Measurements from ENCODE around the gene CDC45.

The CDC45 gene

DNA sequence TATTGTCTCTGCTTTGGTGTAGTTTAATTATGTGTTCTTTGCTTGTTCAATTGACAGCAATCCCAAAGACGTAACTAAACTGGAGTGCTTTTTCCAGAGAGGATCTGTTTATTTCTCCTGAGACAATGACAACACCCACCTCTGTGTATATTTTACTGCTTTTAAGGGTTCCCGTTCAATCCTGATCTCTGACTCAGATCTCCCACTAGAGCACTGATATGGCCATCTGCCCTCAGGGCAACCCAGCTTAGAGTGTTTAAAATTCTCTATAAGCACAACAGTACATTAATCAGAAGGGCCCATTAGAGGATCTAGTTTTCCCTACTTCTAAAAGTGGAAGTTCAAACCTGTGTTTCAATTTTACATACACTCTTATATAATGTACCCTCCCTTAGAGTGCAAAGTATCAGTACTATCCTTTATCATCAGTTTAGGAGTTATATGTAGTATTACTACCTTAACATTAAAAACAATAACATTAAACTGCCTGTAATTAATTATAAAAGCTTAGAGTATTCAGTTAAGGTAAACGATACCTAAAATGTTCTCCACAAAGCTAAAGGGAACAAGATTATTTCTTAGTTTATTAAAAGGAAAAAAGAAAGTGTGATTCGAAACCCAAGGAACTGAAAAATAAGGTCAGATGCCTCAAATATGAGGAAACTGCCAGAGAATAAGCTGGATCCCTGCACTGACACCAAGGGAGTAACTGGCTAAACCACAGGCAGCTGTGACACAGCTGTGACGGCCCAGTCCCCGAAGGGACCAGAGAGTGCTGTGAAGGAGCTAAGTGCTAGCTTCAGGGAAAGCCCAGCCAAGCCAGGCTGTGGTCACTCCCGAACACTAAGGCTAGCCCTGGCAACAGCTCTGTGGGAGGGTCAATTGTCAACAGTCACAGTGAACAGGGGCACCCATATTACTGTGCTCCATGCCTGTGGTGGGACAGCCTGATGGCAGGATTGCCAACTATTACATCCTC lies 15.9 kb upstream of the CDC45 start:
- ChIA-PET POLR2A (no interaction called here), CTCF (interaction anchor here (0.8 to 3.8 kb wide), 6 partner anchors 10 to 168 kb away, joined by 3 to 15 read pairs (median 4); no protein-coding TSS in a partner anchor)

DNA sequence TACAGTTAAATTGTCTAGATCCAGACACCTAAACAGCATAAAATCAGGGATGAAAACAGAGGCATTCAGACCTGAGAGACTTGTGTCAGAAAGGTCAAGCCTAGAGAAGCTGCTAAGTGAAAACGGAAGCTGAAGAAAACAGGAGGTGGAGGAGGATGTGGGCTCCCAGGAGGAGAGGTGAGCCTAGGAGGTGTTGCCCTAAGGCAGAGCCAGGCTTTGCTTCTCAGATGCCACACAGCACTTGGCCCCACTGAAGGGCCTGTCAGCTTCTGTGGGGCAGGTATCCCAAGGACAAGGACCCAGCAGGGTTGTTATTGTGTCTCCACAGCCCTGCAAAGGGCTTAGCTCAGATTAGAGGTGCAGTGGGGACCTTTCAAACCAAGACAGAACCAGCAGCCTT lies 15.2 kb upstream of the CDC45 start:
- TF ChIP-seq, protein P1, sequence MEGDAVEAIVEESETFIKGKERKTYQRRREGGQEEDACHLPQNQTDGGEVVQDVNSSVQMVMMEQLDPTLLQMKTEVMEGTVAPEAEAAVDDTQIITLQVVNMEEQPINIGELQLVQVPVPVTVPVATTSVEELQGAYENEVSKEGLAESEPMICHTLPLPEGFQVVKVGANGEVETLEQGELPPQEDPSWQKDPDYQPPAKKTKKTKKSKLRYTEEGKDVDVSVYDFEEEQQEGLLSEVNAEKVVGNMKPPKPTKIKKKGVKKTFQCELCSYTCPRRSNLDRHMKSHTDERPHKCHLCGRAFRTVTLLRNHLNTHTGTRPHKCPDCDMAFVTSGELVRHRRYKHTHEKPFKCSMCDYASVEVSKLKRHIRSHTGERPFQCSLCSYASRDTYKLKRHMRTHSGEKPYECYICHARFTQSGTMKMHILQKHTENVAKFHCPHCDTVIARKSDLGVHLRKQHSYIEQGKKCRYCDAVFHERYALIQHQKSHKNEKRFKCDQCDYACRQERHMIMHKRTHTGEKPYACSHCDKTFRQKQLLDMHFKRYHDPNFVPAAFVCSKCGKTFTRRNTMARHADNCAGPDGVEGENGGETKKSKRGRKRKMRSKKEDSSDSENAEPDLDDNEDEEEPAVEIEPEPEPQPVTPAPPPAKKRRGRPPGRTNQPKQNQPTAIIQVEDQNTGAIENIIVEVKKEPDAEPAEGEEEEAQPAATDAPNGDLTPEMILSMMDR (IDR thresholded peaks at IDR 0.05; ENCODE audit: control extremely low read depth, extremely low read depth, low read depth, missing control alignments) = no peak
- ChIA-PET CTCF (interaction anchor here (0.8 to 3.8 kb wide), 5 partner anchors 9 to 167 kb away, joined by 3 to 15 read pairs (median 5); no protein-coding TSS in a partner anchor), POLR2A (no interaction called here)
- DNase-seq (ENCODE audit: extremely low spot score) = no peak

More for the DNA sequence above, 15.9 kb upstream of the CDC45 start:
- no peak for DNase-seq (ENCODE audit: extremely low spot score)
- TF ChIP-seq, protein P1 (IDR thresholded peaks at IDR 0.05; ENCODE audit: control extremely low read depth, extremely low read depth, low read depth, missing control alignments) = no peak

DNA sequence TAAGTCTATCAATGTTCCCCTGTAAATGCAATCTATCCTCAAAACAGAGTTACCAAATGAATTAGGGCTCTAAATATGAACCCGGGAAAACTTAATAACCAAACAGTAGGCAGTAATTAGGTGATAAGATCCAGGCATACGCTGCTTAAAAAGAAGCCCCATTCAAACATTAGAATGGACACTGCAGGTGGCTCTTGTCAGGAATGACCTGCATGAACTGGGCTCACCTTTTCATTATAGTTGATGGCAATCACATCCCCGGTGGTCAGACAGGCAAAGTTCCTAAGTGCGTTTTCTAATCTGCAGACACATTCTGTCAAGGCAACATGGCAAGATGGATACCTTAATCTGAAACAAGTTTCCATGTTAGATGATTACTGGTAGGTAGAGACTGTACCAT lies 14.7 kb upstream of the CDC45 start:
- CTCF ChIA-PET = interaction anchor here (0.8 to 3.8 kb wide), 7 partner anchors 8 to 167 kb away, joined by 3 to 15 read pairs (median 5); partner anchors contain the start of gene C22orf39
- no peak for DNase-seq (ENCODE audit: extremely low spot score)
- POLR2A ChIA-PET = no interaction called here
- TF ChIP-seq, protein P1 (IDR thresholded peaks at IDR 0.05; ENCODE audit: control extremely low read depth, extremely low read depth, low read depth, missing control alignments) = no peak

DNA sequence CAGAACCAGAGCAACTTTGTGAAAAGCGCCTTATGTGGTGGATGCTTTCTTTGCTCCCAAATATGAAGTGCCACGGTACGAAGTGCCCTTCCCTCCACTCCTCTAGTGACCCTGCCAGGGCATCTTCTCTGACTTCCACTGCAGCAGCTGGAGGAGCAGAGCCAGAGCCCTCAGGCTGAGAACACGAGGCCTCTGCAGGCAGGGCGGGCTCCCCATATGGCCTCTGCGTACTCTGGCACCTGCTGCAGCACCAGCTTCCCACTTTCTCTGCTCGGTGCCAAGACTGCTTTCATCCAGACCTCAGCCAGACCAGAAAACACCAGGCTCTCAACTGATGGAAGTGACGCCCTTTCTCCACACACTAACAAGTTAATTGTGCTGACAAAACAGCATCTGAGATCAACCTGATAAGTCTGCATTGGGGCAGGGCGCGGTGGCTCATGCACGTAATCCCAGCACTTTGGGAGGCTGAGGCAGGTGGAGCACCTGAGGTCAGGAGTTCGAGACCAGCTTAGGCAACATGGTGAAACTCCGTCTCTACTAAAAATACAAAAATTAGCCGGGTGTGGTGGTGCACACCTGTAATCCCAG lies 13.5 kb upstream of the CDC45 start:
- CTCF ChIA-PET = interaction anchor here (1.1 to 1.6 kb wide), 5 partner anchors 11 to 164 kb away, joined by 3 to 7 read pairs (median 4); partner anchors contain the start of gene C22orf39
- POLR2A ChIA-PET = interaction anchor here (0.6 kb wide), 1 partner anchor 260 kb away, joined by 7 read pairs; no protein-coding TSS in a partner anchor
- DNase-seq (ENCODE audit: extremely low spot score) = no peak

DNA sequence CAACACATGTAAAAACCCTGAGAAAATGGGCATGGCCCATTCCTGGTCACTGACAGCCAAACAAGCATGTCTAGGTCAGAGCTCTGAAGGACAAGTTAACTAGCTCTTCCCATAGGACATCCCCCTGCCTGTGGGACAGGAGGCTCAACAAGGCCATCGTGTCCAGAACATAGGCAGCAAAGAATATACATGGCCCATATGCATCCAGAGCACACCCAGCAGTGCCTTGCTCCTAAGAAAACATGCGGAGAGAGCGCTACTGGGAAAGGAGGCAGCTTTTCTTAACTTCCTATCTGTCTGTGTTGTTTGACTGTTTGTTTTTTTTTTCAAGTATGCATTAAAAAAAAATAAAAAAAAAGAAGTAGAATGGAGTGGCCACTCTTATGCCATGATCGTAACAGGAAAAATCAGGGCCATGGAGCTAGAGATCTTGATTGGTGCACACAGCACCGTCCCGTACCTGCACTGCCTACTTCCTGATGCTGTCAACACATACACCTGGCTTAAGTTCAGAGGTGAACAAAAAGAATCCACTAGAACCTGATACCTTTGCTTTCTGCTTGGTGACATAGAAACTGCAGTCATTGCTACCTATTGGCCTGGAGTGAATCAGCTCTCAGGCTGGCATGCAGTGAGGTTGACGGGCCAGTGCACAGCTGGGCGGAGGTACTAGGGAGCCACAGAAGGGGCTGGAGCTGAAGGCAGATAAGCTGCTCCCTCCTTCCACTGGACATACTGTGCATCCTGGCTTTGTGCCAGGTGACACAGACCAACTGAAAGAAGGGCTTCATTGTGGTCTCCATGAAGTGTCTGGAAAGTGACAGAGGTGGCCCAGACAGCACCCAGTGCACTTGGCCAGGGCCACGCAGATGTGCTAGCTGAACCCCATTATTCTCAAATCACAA lies 12.6 kb upstream of the CDC45 start:
- no peak for DNase-seq (ENCODE audit: extremely low spot score)
- POLR2A ChIA-PET = interaction anchor here (0.6 to 0.9 kb wide), 2 partner anchors 16 to 261 kb away, joined by 3 to 7 read pairs; no protein-coding TSS in a partner anchor
- CTCF ChIA-PET = interaction anchor here (1.1 to 1.6 kb wide), 2 partner anchors 10 to 163 kb away, joined by 3 to 7 read pairs; no protein-coding TSS in a partner anchor
- TF ChIP-seq, protein P1 (IDR thresholded peaks at IDR 0.05; ENCODE audit: control extremely low read depth, extremely low read depth, low read depth, missing control alignments) = no peak

More for the DNA sequence above, 13.5 kb upstream of the CDC45 start:
- TF ChIP-seq, protein P1 (IDR thresholded peaks at IDR 0.05; ENCODE audit: control extremely low read depth, extremely low read depth, low read depth, missing control alignments) = no peak
